ENCODE measurements around the gene CMTM3.

- TF ChIP-seq ZNF274 (IDR thresholded peaks at IDR 0.05; ENCODE audit: low read depth, low read length) (no peak), YY1 (IDR thresholded peaks at IDR 0.05; ENCODE audit: insufficient read depth, insufficient read length) (no peak)
Measured at GRCh38 chr16:66578651-66579531, 25.6 kb upstream of the CMTM3 start, which contains the start of gene CMTM2.

Data from NT2/D1 (cell line).